SK-N-SH treated with all-trans-retinoic acid at 6 μM for 48 hours (cell line): Measurements from ENCODE around the gene COLGALT1.

Experiments used
- ATAC-seq: fragments of 200-7000 bp; cut with Tn5 transposase; 3 replicates; pipeline ENCODE4 v1.9.1; 2020; ENCODE audit warnings: mild to moderate bottlenecking, moderate library complexity
- ARNTL ChIP-seq: fragments of 450-650 bp; formaldehyde crosslinking; IDR thresholded peaks from 2 replicates; pipeline ENCODE4 v1.5.0; 2020; ENCODE audit warnings: low read depth, mild to moderate bottlenecking, moderate library complexity, borderline replicate concordance
- BACH2 ChIP-seq: fragments of 250-450 bp; sonication (Bioruptor Pico); IDR thresholded peaks from 2 replicates; pipeline ENCODE4 v1.9.0; 2021; ENCODE audit warnings: mild to moderate bottlenecking, borderline replicate concordance
- CREB5 ChIP-seq: fragments of 250-450 bp; sonication (Bioruptor Pico); IDR thresholded peaks from 2 replicates; pipeline ENCODE4 v1.5.1; 2020; ENCODE audit warnings: low read depth, mild to moderate bottlenecking, moderate library complexity
- CSRNP3 ChIP-seq: fragments of 250-450 bp; sonication (Bioruptor Pico); IDR thresholded peaks from 2 replicates; pipeline ENCODE4 v1.5.1; 2021; ENCODE audit warnings: mild to moderate bottlenecking, moderate library complexity
- ESRRG ChIP-seq: fragments of 250-450 bp; sonication (Bioruptor Pico); IDR thresholded peaks from 2 replicates; pipeline ENCODE4 v1.6.1; 2021; ENCODE audit warnings: mild to moderate bottlenecking
- GLIS3 ChIP-seq: fragments of 250-450 bp; sonication (Bioruptor Pico); IDR thresholded peaks from 2 replicates; pipeline ENCODE4 v1.5.0; 2020; ENCODE audit warnings: mild to moderate bottlenecking, moderate library complexity
- ISL1 ChIP-seq: fragments of 250-450 bp; sonication (Bioruptor Pico); IDR thresholded peaks from 2 replicates; pipeline ENCODE4 v2.1.2; 2022; ENCODE audit warnings: mild to moderate bottlenecking, moderate library complexity
- OSR1 ChIP-seq: fragments of 250-450 bp; sonication (Bioruptor Pico); IDR thresholded peaks from 2 replicates; pipeline ENCODE4 v1.8.0; 2022; ENCODE audit warnings: moderate library complexity, mild to moderate bottlenecking, inconsistent platforms
- PATZ1 ChIP-seq: fragments of 250-450 bp; sonication (Bioruptor Pico); IDR thresholded peaks from 2 replicates; pipeline ENCODE4 v1.8.0; 2020; ENCODE audit warnings: mild to moderate bottlenecking, moderate library complexity, borderline replicate concordance
- POU6F1 ChIP-seq: fragments of 250-450 bp; sonication (Bioruptor Pico); IDR thresholded peaks from 2 replicates; pipeline ENCODE4 v1.8.0; 2021; ENCODE audit warnings: low read depth, mild to moderate bottlenecking, moderate library complexity, borderline replicate concordance
- PPARA ChIP-seq: fragments of 250-450 bp; sonication (Bioruptor Pico); IDR thresholded peaks from 2 replicates; pipeline ENCODE4 v1.5.0; 2020; ENCODE audit warnings: mild to moderate bottlenecking, borderline replicate concordance
- SNAI2 ChIP-seq: fragments of 250-450 bp; sonication (Bioruptor Pico); IDR thresholded peaks from 2 replicates; pipeline ENCODE4 v1.5.0; 2020; ENCODE audit warnings: mild to moderate bottlenecking, moderate library complexity
- TCF4 ChIP-seq: fragments of 250-450 bp; sonication (Bioruptor Pico); IDR thresholded peaks from 2 replicates; pipeline ENCODE4 v1.8.0; 2021; ENCODE audit warnings: mild to moderate bottlenecking, moderate library complexity, borderline replicate concordance
- TOX ChIP-seq: fragments of 250-450 bp; sonication (Bioruptor Pico); IDR thresholded peaks from 2 replicates; pipeline ENCODE4 v1.8.0; 2021; ENCODE audit warnings: mild to moderate bottlenecking, moderate library complexity, borderline replicate concordance
- ZC3H10 ChIP-seq: fragments of 250-450 bp; sonication (Bioruptor Pico); IDR thresholded peaks from 2 replicates; pipeline ENCODE4 v1.5.1; 2021; ENCODE audit warnings: mild to moderate bottlenecking, moderate library complexity
- ZFP3 ChIP-seq: fragments of 250-450 bp; sonication (Bioruptor Pico); IDR thresholded peaks from 2 replicates; pipeline ENCODE4 v1.5.0; 2020; ENCODE audit warnings: mild to moderate bottlenecking, moderate library complexity
- ZFP30 ChIP-seq: fragments of 450-650 bp; formaldehyde crosslinking; IDR thresholded peaks from 2 replicates; pipeline ENCODE4 v1.5.0; 2022; ENCODE audit warnings: mild to moderate bottlenecking, moderate library complexity
- ZNF565 ChIP-seq: fragments of 450-650 bp; formaldehyde crosslinking; conservative IDR thresholded peaks from 2 replicates; pipeline ENCODE4 v1.5.0; 2020; ENCODE audit warnings: low read depth, mild to moderate bottlenecking, moderate library complexity
- ZNF70 ChIP-seq: fragments of 450-650 bp; formaldehyde crosslinking; IDR thresholded peaks from 2 replicates; pipeline ENCODE4 v1.5.0; 2020; ENCODE audit warnings: mild to moderate bottlenecking, moderate library complexity

COLGALT1 gene

GRCh38 chr19:17620696-17621095 lies 65.2 kb downstream of the COLGALT1 start:
- TF ChIP-seq CREB5 (CRISPR knock-in tag) (no peak), ZFP30 (no peak), TOX (CRISPR knock-in tag) (no peak), GLIS3 (CRISPR knock-in tag) (no peak), BACH2 (no peak), ZNF565 (CRISPR knock-in tag) (no peak), ZC3H10 (CRISPR knock-in tag) (no peak), ARNTL (CRISPR knock-in tag) (no peak), SNAI2 (CRISPR knock-in tag) (no peak), CSRNP3 (no peak), PPARA (no peak), ESRRG (CRISPR knock-in tag) (no peak), POU6F1 (CRISPR knock-in tag) (no peak), ISL1 (CRISPR knock-in tag) (no peak)
- no peak for ATAC-seq

GRCh38 chr19:17623224-17623935 lies 67.9 kb downstream of the COLGALT1 start:
- TF ChIP-seq BACH2 (no peak), TOX (CRISPR knock-in tag) (no peak), TCF4 (CRISPR knock-in tag) (no peak), ZNF70 (CRISPR knock-in tag) (no peak), ZNF565 (CRISPR knock-in tag) (no peak), ESRRG (CRISPR knock-in tag) (no peak), ISL1 (CRISPR knock-in tag) (no peak), GLIS3 (CRISPR knock-in tag) (no peak), ZFP3 (CRISPR knock-in tag) (no peak), OSR1 (CRISPR knock-in tag) (no peak), CREB5 (CRISPR knock-in tag) (no peak), PPARA (no peak)

GRCh38 chr19:17624314-17624991 lies 69.0 kb downstream of the COLGALT1 start:
- TF ChIP-seq POU6F1 (CRISPR knock-in tag) = no peak
- TF ChIP-seq ZC3H10 (CRISPR knock-in tag) = no peak
- TF ChIP-seq ZNF70 (CRISPR knock-in tag) = no peak
- TF ChIP-seq BACH2 = no peak
- no peak for TF ChIP-seq OSR1 (CRISPR knock-in tag)
- no peak for TF ChIP-seq PATZ1 (CRISPR knock-in tag)
- TF ChIP-seq ISL1 (CRISPR knock-in tag) = no peak
- no peak for TF ChIP-seq ZFP3 (CRISPR knock-in tag)
- ATAC-seq = no peak

More at GRCh38 chr19:17623224-17623935, 67.9 kb downstream of the COLGALT1 start:
- ATAC-seq = no peak
